HG03103 (cell line): ENCODE results near the gene ARSG.

ENCODE experiments used
- ATAC-seq: cut with Tn5 transposase; IDR thresholded peaks from one replicate; pipeline ENCODE4 v1.9.1; 2021; ENCODE audit warnings: low read depth; ENCODE audit not compliant: unreplicated experiment

The ARSG gene

DNA sequence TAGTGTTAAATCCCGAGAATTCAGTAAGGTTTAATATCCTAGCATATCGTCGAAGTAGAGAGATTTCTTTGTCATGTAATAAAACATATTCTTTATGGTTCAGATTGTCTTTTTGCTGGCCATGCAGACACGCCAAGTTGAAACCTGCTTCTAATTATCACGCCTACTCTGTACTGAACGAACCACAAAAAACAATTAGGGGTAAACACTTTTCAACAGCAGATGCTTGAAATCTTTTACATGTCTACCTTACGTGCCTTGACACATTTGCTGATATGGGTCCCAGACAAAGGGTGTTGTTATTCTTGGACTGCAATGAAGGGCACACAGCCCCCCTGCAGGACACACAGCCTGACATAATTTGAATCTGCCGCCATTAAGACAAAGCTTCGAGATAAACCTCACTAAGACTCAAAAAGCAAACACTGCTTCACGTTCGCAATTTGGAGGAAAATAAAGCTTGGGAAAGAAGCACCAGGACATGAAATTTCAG, 152.7 kb downstream of the ARSG start:
- no peak for ATAC-seq

DNA sequence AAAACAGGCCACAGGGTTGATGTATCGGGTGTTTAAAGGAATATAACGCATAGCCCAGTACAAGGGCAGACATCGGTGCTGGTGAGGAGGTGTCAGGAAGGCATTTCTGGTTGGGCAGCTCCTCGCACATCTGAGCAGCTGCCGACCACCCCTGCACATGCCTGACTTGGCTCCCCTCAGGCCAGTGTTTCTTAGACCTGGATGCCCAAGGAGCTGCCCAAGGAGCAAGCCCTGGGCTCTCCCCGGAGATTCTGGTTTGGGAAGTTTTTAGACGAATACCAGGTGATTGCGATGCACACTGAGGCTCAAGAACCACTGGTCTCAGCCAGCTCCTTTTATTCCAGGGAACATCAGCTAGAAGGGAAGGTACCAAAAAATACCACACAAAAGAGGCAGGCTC, 154.4 kb downstream of the ARSG start:
- ATAC-seq = no peak

DNA sequence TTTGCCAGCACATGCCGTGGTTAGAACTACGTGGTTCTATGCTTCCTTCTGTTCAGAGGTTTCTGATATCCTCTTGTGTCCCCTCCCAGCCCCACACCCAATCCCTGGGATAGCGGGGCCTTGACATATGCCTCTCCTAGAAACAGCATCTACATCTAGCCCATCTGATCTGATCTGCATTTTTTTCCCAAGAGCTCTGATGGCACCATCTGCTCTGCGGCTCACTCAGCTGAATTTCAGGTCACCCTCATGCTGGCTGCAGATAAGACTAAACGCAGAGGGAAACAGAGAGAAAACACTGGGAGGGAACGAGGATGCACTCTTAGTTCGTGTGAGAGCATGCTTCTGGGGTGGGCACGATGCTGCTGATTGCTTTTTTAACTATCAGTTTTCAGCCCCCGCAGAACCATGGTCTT, 155.3 kb downstream of the ARSG start:
- no peak for ATAC-seq

DNA sequence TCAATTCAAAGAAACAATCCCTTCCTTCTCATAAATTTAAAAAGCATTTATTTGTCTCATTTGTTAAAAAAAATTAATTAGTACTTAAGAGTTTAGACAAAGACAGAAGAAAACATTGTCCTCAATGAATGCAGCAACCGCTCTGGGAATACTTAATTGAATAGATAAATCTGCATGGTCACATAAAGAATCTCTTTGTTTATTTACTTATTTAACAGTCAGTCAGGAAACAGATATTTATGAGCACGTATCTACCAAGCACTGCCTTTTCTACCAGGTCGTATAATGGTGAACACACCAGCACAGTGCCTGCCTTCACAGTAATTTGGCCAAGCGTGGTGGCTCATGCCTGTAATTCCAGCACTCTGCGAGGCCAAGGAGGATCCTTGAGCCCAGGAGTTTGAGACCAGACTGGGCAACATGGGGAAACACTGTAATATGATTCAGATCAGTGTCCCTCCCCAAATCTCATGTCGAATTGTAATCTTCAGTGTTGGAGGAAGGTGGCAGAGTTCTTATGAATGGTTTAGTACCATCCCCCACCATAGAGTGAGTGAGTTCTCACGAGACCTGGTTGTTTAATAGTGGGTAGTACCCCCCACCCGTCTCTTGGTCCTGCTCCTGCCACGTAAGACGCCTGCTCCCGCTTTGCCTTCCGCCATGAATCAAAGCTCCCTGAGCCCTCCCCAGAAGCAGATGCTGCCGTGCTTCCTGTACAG, 157.9 kb downstream of the ARSG start:
- no peak for ATAC-seq

DNA sequence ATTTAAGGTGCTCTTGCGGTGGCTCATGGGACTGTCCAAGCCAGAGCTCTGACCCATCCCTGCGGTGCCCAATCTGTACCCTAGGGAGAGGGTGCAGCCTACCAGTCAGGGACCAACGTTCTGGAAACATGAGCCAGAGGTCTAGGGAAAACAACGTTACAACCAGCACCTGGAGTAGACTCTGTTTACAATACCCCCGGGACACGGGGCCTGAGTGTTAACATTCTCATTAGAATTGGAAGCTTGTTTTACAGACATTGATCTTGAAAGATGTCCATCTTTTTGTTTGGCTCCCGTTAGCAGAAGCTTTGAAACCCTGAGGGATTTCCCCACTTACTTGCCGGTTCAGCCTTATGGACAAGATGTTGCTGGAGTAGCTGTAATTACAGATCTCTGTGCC, 159.1 kb downstream of the ARSG start:
- no peak for ATAC-seq

DNA sequence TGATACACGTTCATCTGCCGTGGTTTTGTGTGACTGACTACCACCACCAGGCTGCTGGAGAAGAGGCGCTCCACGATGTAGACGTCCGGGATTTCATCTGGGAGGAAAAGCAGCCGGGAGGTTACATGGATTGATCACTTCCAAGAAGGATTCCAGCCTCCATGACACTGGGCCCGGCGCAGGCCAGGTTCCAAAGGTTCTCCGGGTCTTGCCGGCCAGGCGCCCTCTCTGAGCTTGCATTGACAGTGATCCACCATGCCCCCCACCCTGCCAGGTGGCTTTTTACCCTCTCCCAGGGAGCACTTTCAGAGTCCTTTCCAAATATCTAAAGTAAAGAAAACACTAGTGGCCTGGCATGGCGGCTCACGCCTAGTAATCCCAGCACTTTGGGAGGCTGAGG, 159.5 kb downstream of the ARSG start:
- ATAC-seq = no peak

DNA sequence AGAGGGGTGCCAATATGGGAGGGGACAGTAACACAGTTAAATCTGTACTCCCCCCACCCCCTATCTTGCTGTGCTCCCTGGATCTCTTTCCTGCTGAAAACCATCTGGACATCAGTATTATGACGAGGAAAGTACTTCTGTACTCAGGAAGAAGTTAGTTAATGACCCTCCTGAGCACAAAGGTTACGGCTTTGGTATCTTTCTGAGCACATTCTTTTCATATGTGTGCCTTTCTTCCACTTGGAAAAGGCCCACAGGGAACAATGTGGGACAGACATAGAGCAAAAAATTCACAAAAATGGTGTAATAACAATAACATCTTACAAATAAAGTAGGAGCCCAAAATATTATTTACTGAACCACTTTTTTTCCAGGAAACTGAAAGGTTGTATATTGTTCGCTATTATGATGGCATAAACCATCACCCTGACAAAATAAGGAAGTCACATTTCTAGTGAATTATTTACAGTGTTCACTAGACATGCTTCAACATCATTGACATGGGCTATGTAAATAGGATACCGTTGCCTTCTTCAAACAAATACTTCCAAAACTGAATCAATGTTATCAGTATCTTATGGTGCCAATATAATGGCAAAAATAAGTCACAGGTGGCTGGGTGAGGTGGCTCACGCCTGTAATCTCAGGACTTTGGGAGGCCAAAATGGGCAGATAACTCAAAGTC, 160.5 kb downstream of the ARSG start:
- ATAC-seq = no peak

DNA sequence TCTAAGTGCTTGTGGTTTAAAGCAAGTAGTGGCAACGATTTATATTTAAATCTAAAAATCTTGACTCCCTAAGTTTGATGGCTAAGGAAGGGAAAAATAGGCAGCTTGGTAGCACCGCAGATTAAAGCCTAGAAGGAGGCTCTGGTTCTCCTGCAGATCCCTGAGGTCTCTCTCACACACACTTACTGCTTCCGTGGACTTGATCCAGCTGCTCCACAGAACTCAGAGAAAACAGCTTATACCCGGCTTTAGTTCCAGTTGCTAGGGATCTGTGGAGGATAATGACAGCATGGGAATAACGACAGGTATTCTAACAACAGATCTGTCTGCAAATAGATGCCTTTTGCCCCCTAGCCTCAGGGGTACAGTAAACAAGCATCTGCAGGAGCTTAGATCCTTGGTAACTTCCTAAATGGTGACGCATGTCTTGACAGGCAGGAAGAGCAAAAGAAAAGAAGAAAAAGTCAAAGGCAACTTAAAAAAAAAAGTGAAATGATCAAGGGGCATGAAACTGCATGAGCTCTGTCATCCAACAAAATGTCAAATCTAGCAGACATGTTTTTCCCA, 161.5 kb downstream of the ARSG start:
- no peak for ATAC-seq

DNA sequence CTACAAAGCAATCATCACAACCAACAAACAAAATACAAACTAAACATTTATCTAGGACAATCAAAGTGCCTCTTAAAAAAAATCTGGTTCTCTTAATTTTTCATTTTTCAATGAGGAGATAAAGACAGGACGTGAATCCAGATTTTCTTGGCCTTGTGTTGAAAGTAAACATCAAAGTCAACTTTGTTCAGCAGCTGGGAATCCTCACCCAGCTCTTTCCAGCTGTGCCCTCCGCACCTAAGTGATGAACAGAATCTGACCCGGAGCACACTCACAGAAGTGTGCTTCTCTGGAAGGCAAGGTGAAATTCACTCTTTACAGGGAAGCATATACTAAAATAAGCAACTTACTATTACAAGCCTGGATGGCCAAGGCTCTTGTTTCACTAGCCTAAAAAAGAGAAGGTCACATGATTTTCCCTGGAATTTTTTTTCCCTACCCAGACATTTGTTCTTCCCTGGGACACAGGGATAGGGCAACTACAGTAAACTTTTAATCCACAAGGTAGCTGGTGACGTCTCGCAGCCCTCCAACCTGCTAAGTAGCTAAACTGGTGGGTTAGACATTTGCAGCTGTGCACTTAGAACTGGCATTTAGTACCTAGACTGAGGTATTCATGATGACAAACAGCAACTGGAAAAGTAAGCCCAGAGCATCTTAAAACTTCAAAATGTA, 162.8 kb downstream of the ARSG start:
- no peak for ATAC-seq

DNA sequence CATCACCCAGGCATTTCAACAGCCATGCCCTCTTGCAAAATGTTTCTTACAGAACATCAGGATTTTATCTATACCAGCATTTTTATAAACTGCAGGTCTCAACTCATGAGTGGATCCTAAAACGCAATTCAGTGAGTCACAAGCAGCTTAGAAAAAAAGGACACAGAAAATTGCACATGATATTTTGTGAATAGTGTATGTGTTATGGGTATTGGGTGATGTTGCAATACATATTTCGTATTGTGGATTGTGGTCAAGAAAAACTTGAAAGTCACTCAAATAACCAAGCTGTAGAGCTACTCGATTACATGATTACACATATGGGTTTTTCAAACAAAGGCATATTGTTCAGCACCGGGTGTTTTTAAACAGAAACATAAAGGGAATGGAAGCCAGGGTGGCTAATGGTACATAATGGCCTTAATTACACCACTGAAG, 164.6 kb downstream of the ARSG start:
- no peak for ATAC-seq

DNA sequence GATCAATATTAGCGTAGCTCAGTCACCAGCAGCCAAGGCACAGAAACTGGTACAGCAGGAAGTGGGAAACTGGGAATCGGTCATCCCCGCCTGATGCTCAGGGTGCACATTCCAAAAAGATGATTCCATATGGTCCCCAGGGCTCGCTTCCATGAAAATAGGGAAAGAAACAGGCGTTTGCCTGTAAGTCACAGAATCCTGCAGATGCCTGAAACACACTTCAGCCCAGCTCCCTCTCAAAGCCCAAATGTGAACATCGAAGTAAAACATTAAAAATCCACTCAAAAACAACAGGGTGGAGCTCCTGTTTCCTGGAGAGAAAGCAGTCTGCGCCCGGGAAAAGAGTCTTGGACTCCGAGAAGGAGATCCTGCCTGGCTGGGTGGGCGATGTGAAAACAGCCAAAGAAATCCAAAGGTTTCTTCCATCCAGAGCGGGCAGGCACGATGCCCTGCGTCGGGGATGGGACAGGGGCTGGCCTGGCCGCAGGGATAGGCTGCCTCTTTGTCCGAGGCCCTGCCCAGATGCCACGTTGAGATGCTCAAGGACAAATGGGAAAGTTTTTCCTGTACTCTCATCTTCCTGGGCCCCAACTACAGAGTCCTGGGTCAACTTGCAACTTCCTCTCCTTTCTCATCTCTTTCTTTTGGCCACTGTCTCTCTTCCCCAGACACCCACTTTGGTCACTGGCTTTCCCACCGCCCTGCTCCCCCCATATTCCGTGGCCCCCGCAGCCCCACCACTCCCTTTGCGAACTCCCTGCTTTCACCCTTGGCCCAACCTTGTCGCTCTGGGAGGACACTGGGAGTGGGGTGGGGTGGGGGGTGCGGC, 165.3 kb downstream of the ARSG start:
- no peak for ATAC-seq

DNA sequence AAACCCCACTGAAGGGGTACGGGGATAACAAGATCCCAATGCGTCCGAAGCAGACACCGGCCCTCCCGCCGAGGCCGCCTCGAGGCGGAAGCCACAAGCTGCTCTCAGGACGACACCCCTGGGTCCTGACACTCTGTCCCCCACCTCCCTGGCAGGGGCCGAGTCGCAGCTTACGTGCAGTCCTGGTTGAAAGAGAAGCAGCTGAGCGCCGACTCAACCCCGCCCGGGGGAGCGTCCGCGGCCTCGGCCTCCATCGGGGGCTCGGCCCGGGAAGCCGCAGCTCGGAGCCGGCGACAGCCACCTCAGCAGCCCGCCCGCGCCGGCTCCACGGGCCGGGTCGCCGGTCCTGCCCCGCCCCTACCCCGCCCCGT, 165.9 kb downstream of the ARSG start, which contains the start of gene WIPI1:
Gene WIPI1 (minus strand): TSS at position 329 of the 371 bp plus-strand sequence. CDS start 75 bp downstream, at position 254.
- ATAC-seq = peak; percentile 19

DNA sequence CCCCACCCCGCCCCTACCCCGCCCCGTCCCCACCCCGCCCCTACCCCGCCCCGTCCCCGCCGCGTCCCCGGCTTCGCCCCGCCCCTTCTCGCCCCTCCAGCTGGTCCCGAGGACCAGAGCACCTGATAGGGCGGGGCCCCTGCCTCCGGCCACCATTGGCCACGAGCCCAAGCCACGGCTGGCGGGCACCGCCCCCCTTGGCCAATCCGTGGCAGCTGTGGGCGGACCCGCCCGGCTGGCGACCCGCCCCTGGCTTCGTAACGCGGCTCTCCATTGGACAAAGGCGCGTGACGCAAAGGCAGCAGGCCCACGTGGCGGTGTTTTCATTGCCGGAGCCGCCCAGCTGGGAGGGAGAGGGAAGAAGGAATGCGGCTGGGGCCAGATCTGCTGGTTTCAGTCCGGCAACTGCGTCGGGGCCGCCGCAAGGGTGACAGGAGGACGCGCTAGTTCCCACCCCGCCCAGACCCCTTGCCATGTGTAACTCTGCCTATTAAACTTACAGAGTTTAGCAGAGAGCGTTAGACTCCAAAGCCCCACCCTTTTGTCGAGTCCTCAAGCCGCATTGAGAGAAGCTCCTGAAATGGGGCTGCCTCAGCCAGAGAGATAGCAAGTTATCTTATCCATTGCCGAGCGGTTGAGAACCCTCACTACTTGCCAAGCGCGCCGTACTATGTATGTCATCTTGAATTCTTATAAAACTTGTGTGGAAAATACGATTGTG, 166.4 kb downstream of the ARSG start:
- peak; percentile 70 for ATAC-seq

DNA sequence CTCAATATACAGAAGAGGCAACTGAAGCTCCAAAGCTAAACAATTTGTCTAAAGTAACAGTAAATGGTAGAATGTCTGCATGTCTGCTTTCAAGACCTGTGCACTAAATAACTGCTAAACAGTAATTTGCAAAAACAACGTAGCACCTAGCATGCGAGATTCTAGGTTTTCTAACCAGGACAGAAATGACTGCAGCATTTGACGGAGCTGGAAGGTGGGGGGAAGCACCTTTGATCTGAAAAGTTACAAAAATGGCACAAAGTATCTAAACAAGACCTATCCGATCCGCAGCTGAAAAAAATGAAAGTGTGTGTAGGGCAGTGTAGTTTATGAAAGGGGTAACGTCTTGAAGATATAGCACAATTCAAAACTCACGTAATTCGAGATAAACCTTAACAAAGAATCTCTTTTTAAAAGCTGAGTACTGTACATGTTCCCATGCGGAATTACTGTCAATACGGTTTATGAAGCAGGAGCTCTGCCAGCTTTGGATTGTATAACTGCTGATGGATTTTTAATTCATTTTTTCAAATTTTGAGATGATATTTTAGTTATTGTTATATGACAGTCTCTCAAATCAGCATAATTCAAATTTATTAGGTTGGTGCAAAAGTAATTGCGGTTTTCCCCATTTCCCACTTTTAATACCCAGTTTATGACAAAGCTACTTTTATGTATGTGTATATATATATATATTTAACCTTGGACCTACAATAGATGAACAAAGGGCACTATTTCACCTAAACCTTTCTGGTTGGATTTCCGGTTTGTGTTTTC, 167.2 kb downstream of the ARSG start:
- no peak for ATAC-seq

DNA sequence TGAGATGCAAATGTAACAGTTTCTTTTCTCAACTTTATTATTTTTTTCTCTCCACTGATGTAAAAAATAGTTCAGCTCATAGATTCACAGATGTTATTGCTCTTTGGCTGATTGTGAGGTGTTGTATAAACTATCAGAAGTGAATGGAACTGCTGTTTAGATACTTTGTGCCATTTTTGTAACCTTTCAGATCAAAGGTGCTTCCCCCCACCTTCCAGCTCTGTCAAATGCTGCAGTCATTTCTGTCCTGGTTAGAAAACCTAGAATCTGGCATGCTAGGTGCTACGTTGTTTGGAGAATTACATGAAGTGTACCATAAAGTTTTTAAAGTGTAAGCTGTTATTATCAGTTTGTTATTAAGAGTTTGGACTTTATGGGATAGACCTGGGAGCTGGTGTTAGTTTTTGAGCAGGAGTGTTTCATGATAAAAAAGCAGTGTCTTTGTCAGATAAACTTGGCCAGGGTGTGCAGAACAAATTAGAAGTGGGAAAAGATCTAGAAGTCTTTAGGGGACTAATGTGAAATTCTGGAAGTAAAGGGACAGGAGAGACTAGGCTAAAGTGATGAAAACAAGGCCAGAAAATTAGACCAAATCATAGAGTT, 167.8 kb downstream of the ARSG start:
- no peak for ATAC-seq

DNA sequence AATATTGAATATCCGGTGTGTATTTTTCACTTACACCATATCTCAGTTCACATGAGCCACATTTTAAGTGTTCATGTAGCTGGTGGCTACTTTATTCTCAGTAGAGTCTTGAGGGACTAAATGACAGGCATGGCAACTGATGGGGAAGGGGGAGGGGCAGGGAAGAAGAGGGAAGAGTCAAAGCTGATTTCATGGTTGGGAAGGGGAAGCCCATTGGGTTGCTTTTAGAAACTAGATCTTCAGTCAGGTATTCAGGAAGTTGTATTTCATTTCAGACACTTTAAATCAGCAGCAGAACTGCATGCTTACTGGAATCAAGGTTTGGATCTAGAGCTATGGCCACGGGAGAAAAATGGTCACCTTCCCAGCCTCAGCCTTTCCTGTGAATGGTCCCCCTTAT, 168.9 kb downstream of the ARSG start:
- ATAC-seq = no peak

DNA sequence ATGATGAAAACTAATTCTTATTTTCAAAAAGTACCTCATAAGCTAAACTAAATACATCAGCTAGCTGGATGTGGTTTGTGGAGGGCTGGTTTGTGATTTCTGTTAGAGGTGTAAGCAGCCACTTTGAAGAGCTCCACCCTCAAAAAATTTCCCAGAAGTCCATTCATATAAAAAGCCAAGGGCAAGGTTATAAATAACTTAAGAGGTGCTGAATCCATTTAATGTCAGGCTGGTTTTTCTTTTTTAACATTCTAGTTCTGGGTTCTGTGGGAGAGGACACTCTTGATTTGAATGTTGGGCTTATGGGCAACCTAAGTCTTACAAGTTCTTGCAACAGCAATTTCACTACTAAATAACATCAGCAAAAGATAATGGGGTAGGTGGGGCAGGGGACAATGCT, 169.4 kb downstream of the ARSG start:
- no peak for ATAC-seq

DNA sequence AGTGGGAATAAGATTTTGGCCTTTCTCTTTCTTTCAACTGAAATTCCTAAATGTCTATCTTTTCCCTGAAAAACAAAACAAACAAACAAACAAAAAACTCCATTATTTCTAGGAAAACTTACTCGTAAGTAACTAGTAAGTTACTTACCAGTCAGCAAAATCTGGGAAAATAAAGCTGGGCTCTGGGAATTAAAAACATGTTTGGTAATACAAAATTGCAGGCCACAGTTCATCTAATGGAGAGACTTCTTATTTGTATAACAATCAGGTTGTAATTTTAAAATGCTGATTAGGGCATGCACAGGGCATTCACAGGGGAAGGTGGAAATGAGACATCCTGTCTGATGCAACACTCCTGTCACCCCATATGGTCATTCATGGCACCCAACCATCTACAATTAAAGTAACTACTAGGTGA, 169.8 kb downstream of the ARSG start:
- ATAC-seq = no peak

DNA sequence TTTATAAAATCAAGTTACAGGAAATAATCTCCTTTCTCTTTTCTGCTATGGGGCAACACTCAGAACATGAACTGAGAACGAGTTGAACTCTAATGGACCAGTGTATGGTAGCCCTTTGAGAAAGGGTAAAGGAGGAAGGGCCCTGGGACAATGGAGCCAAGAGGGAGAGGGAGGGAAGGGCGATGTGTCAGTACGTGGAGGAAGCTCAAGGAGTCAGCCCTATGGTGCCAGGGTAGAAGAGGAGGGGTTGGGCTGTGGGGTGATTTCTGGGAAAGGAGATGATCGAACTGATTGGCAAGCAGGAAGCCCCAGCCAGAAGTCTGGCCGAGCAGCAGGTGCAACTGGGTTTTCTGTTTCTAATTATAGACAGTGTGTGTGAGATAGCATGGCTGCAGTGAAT, 170.3 kb downstream of the ARSG start:
- no peak for ATAC-seq
